Testis (tissue), 3 donors: ENCODE data around the gene FCAMR. TPM values are rescaled to one million over a fixed set of nuclear protein-coding genes. Genes with fewer than 3 reads are reported as not detected.
"Not testable (repeated sequence)": the region's sequence is repeated elsewhere in the genome, so short reads cannot be mapped to it uniquely, and the experiment has no call there.

Experiments used
- DNase-seq: peaks from one replicate; pipeline ENCODE4 v3.0.0-alpha.2; 2019
- H3K27ac ChIP-seq, 2 donors: fragments of 200-600 bp; sonication (generic); one replicate each; pipeline ENCODE4 v1.5.1; 2019
- H3K27me3 ChIP-seq: fragments of 200-600 bp; sonication (generic); one replicate; pipeline ENCODE4 v1.5.1; 2019
- H3K36me3 ChIP-seq: fragments of 200-600 bp; sonication (generic); one replicate; pipeline ENCODE4 v1.5.1; 2017; ENCODE audit warnings: low read depth; ENCODE audit errors: missing control alignments
- H3K4me1 ChIP-seq: fragments of 200-600 bp; sonication (generic); one replicate; pipeline ENCODE4 v1.5.1; 2019
- H3K4me3 ChIP-seq, 2 donors: fragments of 200-600 bp; sonication (generic); one replicate each; pipeline ENCODE4 v1.5.1; 2017 to 2019
- H3K9me3 ChIP-seq: fragments of 200-600 bp; sonication (generic); one replicate; pipeline ENCODE4 v1.5.1; 2017
- CTCF ChIP-seq, 3 experiments: fragments of 450-650 bp in 2 of 3; fragments of 200-600 bp in 1 of 3; sonication (generic) in 1 of 3; IDR thresholded peaks; one replicate each; pipeline ENCODE4 v1.5.1; 2016 to 2019; ENCODE audit warnings: antibody characterized with exemption in 3 of 3, mild to moderate bottlenecking in 2 of 3, moderate library complexity in 1 of 3
- POLR2A ChIP-seq: fragments of 450-650 bp; IDR thresholded peaks from one replicate; pipeline ENCODE4 v1.6.1; 2017; ENCODE audit warnings: antibody characterized with exemption, mild to moderate bottlenecking, moderate library complexity
- WGBS, 2 donors: methylation state at CpG; one replicate each; pipeline ENCODE4 v1.1.5; 2018; 5-methylcytosine and 5-hydroxymethylcytosine counted together
- intact Hi-C: fragments of 100-400 bp; cut with DNase I; formaldehyde crosslinking; loops from one replicate; pipeline ENCODE4 v1.15.1; 2023; ENCODE audit warnings: low total_unique reads
- polyA plus RNA-seq: library from polyadenylated mRNA; stranded (reverse); fragments of 350-450 nt; fragmentation: Illumina TruSeq; extraction: RNeasy Lipid Tissue Mini Kit (QIAGEN cat#74804); gene quantifications from one replicate; pipeline ENCODE4 v1.2.3, GENCODE V29; 2014; ENCODE audit warnings: low read depth, low replicate concordance; ENCODE audit not compliant: insufficient read depth
- total RNA-seq, 2 donors: library from RNA; depleted of rRNA; stranded (reverse); fragments of >200 nt; gene quantifications; one replicate each; pipeline ENCODE4 v1.2.3, GENCODE V29; 2016

Gene FCAMR
- total and polyA plus RNA-seq, 3 donors from 2014 or later: 0.31 to 0.41 TPM; not detected in 1

- DNase-seq: no peak
- Histone ChIP-seq H3K36me3 (no peaks in the 10 kb centered on the region), H3K27me3 (no peaks in the 10 kb centered on the region), H3K27ac (no peak overlapping the region), H3K4me3 (no peak overlapping the region), H3K9me3 (no peaks in the 10 kb centered on the region), H3K4me1 (no peaks in the 10 kb centered on the region)
- intact Hi-C loops: no loop called here
- TF ChIP-seq CTCF (IDR thresholded peaks at IDR 0.05) (no peak), POLR2A (no peak)
- WGBS, 2 donors: 63 to 65% methylated on average over 8 of the region's 8 CpGs
Measured at GRCh38 chr1:206924592-206925105, 45.6 kb downstream of the FCAMR start.

DNA sequence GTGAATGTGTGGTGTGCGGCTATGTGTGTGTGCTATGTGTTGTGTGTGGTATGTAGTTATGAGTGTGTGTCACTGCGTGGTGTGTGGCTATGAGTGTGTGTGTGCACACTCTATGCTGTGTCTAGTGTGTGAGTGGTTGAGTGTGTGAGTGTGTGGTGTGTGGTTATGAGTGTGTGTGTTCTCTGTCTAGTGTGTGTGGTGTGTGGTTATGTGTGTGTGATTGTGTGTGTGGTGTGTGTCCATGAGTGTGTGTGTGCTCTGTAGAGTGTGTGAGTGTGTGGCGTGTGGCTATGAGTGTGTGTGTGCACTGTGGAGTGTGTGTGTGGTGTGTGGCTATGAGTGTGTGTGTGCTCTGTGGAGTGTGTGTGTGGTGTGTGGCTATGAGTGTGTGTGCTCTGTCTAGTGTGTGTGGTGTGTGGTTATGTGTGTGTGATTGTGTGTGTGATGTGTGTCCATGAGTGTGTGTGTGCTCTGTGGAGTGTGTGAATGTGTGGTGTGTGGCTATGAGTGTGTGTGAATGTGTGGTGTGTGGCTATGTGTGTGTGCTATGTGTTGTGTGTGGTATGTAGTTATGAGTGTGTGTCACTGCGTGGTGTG, 46.2 kb downstream of the FCAMR start:
- intact Hi-C loops, H3K4me3 ChIP-seq, H3K27ac ChIP-seq, H3K36me3 ChIP-seq, H3K9me3 ChIP-seq, H3K27me3 ChIP-seq, H3K4me1 ChIP-seq, DNase-seq: not testable (repeated sequence)
- WGBS, 2 donors: 68 to 76% methylated on average over 4 of the region's 4 CpGs

- Histone ChIP-seq H3K4me3 (no peak overlapping the region), H3K9me3 (no peaks in the 10 kb centered on the region), H3K27me3 (no peaks in the 10 kb centered on the region), H3K4me1 (no peaks in the 10 kb centered on the region), H3K36me3 (no peaks in the 10 kb centered on the region), H3K27ac (no peak overlapping the region)
- intact Hi-C loops: no loop called here
- WGBS, 2 donors: 71 to 74% methylated on average over 6 to 12 of the region's 12 CpGs
- no peak for TF ChIP-seq POLR2A
- no peak for TF ChIP-seq CTCF (IDR thresholded peaks at IDR 0.05)
- DNase-seq: no peak
Measured at GRCh38 chr1:206923009-206923960, 47.0 kb downstream of the FCAMR start.

DNA sequence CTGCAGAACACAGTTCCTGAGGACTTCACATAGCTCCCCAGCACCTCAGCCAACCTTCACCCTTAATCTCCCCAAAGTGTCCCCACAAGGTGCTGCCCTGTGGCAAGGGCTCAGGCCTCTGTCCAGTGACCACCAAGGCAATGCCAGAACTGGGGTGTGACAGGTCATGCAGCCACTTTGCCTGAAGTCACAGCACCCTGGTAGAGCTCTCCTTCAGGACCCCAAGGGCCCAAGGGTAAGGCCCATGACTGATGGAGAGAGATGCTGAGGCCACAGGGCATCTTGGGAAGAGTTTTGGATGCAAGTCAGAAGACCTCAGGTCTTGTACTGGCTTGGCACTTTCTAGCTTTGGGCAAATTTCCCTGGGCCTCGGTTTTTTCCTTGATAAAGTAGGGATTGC, 47.7 kb downstream of the FCAMR start:
- Histone ChIP-seq H3K36me3 (no peaks in the 10 kb centered on the region), H3K27me3 (no peaks in the 10 kb centered on the region), H3K4me3 (no peak overlapping the region), H3K27ac (no peak overlapping the region), H3K4me1 (no peaks in the 10 kb centered on the region), H3K9me3 (no peaks in the 10 kb centered on the region)
- intact Hi-C loops: no loop called here
- WGBS, 2 donors: 86 to 100% methylated on average over 1 of the region's 1 CpG
- no peak for TF ChIP-seq CTCF (IDR thresholded peaks at IDR 0.05)
- TF ChIP-seq POLR2A: no peak
- DNase-seq: no peak

DNA sequence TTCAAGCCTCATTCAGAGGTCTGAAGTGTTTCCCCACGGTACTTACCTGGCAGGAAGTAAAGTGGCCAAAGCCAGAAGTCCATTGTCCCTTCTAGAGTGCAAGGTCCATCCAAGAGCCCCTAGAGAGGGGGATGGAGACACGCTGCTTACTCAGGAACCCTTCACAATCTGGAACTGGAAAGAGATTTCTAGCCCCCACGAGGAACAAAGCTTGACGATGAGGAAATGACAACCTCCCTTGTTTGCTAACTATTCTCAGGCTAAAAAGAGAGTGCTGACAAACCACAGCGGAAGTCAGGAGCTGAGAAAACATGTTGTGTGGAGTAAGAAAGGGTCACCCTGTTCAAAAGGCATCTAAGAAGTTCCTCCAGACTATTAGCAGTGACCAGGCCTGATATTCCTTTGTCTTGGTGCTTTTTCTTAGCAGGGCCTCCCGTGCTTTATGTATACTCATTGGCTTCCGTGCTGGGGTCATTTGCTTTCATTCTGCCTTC, 48.4 kb downstream of the FCAMR start, which contains the start of gene FCMR:
FCMR (minus strand) TSS at position 170 of the 494 bp plus-strand sequence; CDS start at position 83, 87 bp downstream.
- 78% methylated on average over 7 of the region's 7 CpGs for WGBS, 2 donors
- no peak within 1 kb of the TSS for H3K27ac ChIP-seq
- TF ChIP-seq CTCF (IDR thresholded peaks at IDR 0.05) (no peak), POLR2A (no peak)
- H3K4me3 ChIP-seq: no peak within 1 kb of the TSS
- intact Hi-C loops: no loop called here
- H3K9me3 ChIP-seq: no peaks in the 10 kb centered on the region
- H3K27me3 ChIP-seq: no peaks in the 10 kb centered on the region
- H3K4me1 ChIP-seq: no peaks in the 10 kb centered on the region
- no peaks in the 10 kb centered on the region for H3K36me3 ChIP-seq
- DNase-seq: peak; percentile 28
